Ovary (tissue), 9 donors: ENCODE measurements around the gene ACE. TPM values are rescaled to one million over a fixed set of nuclear protein-coding genes. Genes with fewer than 3 reads are reported as not detected.

Experiments used
- DNase-seq, 5 donors: peaks; one replicate each; pipeline ENCODE4 v3.0.0-alpha.2; 2019 to 2020
- H3K27ac ChIP-seq, 2 donors: fragments of 200-600 bp; one replicate each; pipeline versions ENCODE4 v1.5.1 to v1.8.0; 2019 to 2022
- H3K27me3 ChIP-seq: fragments of 200-600 bp; one replicate; pipeline ENCODE4 v1.8.0; 2022
- H3K36me3 ChIP-seq: fragments of 200-600 bp; sonication (generic); one replicate; pipeline ENCODE4 v1.5.1; 2019
- H3K4me1 ChIP-seq: one replicate; pipeline ENCODE4 v1.8.1; 2013; ENCODE audit warnings: mild to moderate bottlenecking, moderate library complexity; ENCODE audit not compliant: insufficient read depth
- H3K4me3 ChIP-seq: fragments of 200-600 bp; sonication (generic); one replicate; pipeline ENCODE4 v1.5.1; 2017
- H3K9me3 ChIP-seq, 2 donors: fragments of 200-600 bp in 1 of 2; sonication (generic) in 1 of 2; one replicate each; pipeline versions ENCODE4 v1.5.1 to v1.8.1; 2013 to 2019; ENCODE audit warnings: mild to moderate bottlenecking in 1 of 2, moderate library complexity in 1 of 2
- EP300 ChIP-seq: sonication (generic); formaldehyde crosslinking; IDR thresholded peaks from one replicate; pipeline ENCODE4 v1.6.1; 2017; ENCODE audit warnings: antibody characterized with exemption
- POLR2A ChIP-seq: fragments of 450-650 bp; IDR thresholded peaks from one replicate; pipeline ENCODE4 v1.6.1; 2017; ENCODE audit warnings: antibody characterized with exemption, mild to moderate bottlenecking, moderate library complexity
- WGBS, 3 donors: extraction: QIAGEN DNeasy Blood & Tissue Kit in 1 of 3; methylation state at CpG; one replicate each; pipeline versions ENCODE4 v1.1.5 to v1.1.7; 2013 to 2017; 5-methylcytosine and 5-hydroxymethylcytosine counted together
- intact Hi-C, 4 donors: fragments of 100-400 bp; cut with DNase I; formaldehyde crosslinking; loops; one replicate each; pipeline versions ENCODE4 v1.11.0 to v1.15.1; 2022 to 2023
- polyA plus RNA-seq, 2 donors: library from polyadenylated mRNA; stranded (reverse); fragments of 200-250 nt in 1 of 2; fragments of 350-450 nt in 1 of 2; fragmentation: Illumina TruSeq in 1 of 2; extraction: RNeasy Lipid Tissue Mini Kit (QIAGEN cat#74804) in 1 of 2; gene quantifications; one replicate each; pipeline ENCODE4 v1.2.3, GENCODE V29; 2013 to 2014
- total RNA-seq, 7 donors: library from RNA; depleted of rRNA in 2 of 7; stranded (reverse); fragments of >200 nt in 2 of 7; fragmentation: NEBNext Ultra II Directional in 3 of 7; extraction: Animal tissue kit (Norgen Biotek cat#: 25700) in 3 of 7; gene quantifications; one replicate each; pipeline versions ENCODE4 v1.1.0 to v1.2.4, GENCODE V29; 2016 to 2023
- TF ChIP-seq, protein P1 (sequence below), 3 donors: fragments of 450-650 bp in 2 of 3; fragments of 200-600 bp in 1 of 3; IDR thresholded peaks; one replicate each; pipeline versions ENCODE4 v1.5.1 to v1.8.0; 2016 to 2022; ENCODE audit warnings: antibody characterized with exemption in 3 of 3, mild to moderate bottlenecking in 1 of 3
- donor health status: DM: no; HTN: no; CAD: no; lungs with moderate emphysema.
- donor health status: DM: no; HTN: no; CAD: no.
- donor health status: Bipolar disorder and iron deficiency.
- donor health status: DM: yes; HTN: yes; CAD: no.
- donor health status: DM: no; HTN: no; CAD: no.
- donor health status: DM: yes; HTN: yes; CAD: no.

ACE gene
- total and polyA plus RNA-seq, 9 donors = 2.9 to 8.1 (median 5.1) TPM

DNA sequence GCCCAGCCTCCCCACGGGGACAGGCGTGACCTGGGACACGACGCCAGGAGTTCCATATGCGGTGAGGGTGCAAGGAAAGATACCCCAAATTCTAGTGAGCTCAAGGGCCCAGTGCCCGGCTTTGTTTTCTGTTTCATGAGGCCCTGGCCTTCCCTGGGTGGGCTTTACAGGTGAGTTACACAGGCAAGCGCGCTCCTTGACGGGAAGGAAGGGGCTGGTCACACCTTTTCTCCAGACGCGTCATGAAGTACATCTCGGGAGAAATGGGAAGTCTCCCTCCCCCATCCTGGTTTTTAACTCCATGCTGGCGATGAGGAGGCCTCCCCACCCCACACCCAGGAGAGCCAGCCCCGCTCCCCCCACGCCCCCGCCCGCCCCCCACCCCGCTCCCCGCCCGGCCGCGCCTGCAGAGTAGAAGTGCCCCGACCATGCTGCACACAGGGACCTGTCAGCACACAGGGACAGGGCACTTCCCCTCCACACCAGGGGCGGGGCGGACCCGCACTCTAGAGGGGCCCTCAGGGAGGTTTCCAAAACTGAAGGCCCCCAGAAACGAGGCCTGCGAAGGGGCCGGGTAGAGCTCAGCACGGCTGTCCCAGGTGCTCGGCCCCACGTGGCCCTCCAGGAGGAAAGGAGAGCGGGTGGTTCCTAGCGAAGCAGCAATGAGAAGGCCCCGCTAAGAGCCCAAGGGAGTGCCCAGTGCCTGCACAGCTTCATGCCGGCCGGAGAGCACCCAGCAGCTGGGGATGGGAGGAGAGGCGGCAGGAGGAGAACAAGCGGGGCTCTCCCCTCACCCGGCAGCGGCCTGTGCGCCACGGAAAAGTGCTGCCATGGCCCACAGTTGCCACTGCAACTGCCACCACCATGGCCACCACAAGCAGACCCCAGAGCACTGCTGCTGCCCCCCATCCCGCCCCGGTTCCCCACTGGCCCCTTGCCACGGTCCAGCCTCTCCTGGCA lies 38.5 kb upstream of the ACE start:
- no peak for DNase-seq
- peaks cover 7% of the 10 kb centered on the region for H3K4me1 ChIP-seq
- no peaks in the 10 kb centered on the region for H3K36me3 ChIP-seq
- 60 to 69% (median 63%) methylated on average over 39 to 46 of the region's 46 CpGs for whole genome bisulfite sequencing, 3 donors
- H3K27me3 ChIP-seq = no peaks in the 10 kb centered on the region
- TF ChIP-seq, protein P1, sequence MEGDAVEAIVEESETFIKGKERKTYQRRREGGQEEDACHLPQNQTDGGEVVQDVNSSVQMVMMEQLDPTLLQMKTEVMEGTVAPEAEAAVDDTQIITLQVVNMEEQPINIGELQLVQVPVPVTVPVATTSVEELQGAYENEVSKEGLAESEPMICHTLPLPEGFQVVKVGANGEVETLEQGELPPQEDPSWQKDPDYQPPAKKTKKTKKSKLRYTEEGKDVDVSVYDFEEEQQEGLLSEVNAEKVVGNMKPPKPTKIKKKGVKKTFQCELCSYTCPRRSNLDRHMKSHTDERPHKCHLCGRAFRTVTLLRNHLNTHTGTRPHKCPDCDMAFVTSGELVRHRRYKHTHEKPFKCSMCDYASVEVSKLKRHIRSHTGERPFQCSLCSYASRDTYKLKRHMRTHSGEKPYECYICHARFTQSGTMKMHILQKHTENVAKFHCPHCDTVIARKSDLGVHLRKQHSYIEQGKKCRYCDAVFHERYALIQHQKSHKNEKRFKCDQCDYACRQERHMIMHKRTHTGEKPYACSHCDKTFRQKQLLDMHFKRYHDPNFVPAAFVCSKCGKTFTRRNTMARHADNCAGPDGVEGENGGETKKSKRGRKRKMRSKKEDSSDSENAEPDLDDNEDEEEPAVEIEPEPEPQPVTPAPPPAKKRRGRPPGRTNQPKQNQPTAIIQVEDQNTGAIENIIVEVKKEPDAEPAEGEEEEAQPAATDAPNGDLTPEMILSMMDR (IDR thresholded peaks at IDR 0.05) = no peak
- TF ChIP-seq EP300 (no peak), POLR2A (no peak)
- H3K9me3 ChIP-seq = no peaks in the 10 kb centered on the region
- no peak overlapping the region for H3K4me3 ChIP-seq
- intact Hi-C loops = loop anchor here in 1 of 4 donors (5.0 kb wide), 1 partner anchor 39 kb away; the partner anchor contains the start of gene ACE
- no peak overlapping the region for H3K27ac ChIP-seq

- H3K4me1 ChIP-seq = peaks cover 7% of the 10 kb centered on the region
- no peaks in the 10 kb centered on the region for H3K27me3 ChIP-seq
- H3K4me3 ChIP-seq = no peak overlapping the region
- no peak overlapping the region for H3K27ac ChIP-seq
- intact Hi-C loops = loop anchor here in 1 of 4 donors (5.0 kb wide), 1 partner anchor 38 kb away; the partner anchor contains the start of gene ACE
- no peaks in the 10 kb centered on the region for H3K9me3 ChIP-seq
- TF ChIP-seq POLR2A (no peak), EP300 (no peak)
- TF ChIP-seq, protein P1 (IDR thresholded peaks at IDR 0.05) = no peak
- WGBS, 3 donors = 71 to 72% (median 71%) methylated on average over 8 of the region's 8 CpGs
- DNase-seq = no peak
- no peaks in the 10 kb centered on the region for H3K36me3 ChIP-seq
These were observed 37.2 kb upstream of the ACE start for GRCh38 chr17:63439687-63440086.

GRCh38 chr17:63440127-63440769 lies 36.6 kb upstream of the ACE start:
- H3K4me3 ChIP-seq = no peak overlapping the region
- intact Hi-C loops = no loop called here
- H3K36me3 ChIP-seq = no peaks in the 10 kb centered on the region
- 79 to 84% (median 81%) methylated on average over 22 of the region's 22 CpGs for WGBS, 3 donors
- no peak overlapping the region for H3K27ac ChIP-seq
- H3K4me1 ChIP-seq = peaks cover 7% of the 10 kb centered on the region
- no peak for DNase-seq
- TF ChIP-seq, protein P1 (IDR thresholded peaks at IDR 0.05) = no peak
- TF ChIP-seq POLR2A = no peak
- TF ChIP-seq EP300 = no peak
- no peaks in the 10 kb centered on the region for H3K27me3 ChIP-seq
- H3K9me3 ChIP-seq = no peaks in the 10 kb centered on the region

GRCh38 chr17:63440770-63441335 lies 36.0 kb upstream of the ACE start:
- no peak overlapping the region for H3K27ac ChIP-seq
- intact Hi-C loops = no loop called here
- H3K36me3 ChIP-seq = no peaks in the 10 kb centered on the region
- no peaks in the 10 kb centered on the region for H3K27me3 ChIP-seq
- H3K9me3 ChIP-seq = no peaks in the 10 kb centered on the region
- peaks cover 7% of the 10 kb centered on the region for H3K4me1 ChIP-seq
- TF ChIP-seq, protein P1 (IDR thresholded peaks at IDR 0.05) = no peak
- TF ChIP-seq EP300 (no peak), POLR2A (no peak)
- no peak overlapping the region for H3K4me3 ChIP-seq
- WGBS, 3 donors = 86 to 92% (median 87%) methylated on average over 16 of the region's 16 CpGs
- DNase-seq = no peak
